Prostate gland (tissue), 2 donors: Measurements from ENCODE around the gene ANKRD16.
A peak's percentile ranks its signal among the peaks of the same experiment; 100 is the strongest.

ENCODE experiments used
- POLR2AphosphoS5 ChIP-seq: sonication (generic); formaldehyde crosslinking; IDR thresholded peaks from one replicate; pipeline ENCODE4 v1.6.1; 2017; ENCODE audit warnings: antibody characterized with exemption
- TF ChIP-seq, protein P1 (sequence below), 4 experiments: fragments of 200-600 bp in 2 of 4; fragments of 450-650 bp in 2 of 4; sonication (generic) in 2 of 4; IDR thresholded peaks; 1 replicate in 3 of 4; 2 replicates in 1 of 4; pipeline ENCODE4 v1.5.1; 2016 to 2019; ENCODE audit warnings: antibody characterized with exemption in 4 of 4, mild to moderate bottlenecking in 2 of 4, moderate library complexity in 2 of 4

DNA sequence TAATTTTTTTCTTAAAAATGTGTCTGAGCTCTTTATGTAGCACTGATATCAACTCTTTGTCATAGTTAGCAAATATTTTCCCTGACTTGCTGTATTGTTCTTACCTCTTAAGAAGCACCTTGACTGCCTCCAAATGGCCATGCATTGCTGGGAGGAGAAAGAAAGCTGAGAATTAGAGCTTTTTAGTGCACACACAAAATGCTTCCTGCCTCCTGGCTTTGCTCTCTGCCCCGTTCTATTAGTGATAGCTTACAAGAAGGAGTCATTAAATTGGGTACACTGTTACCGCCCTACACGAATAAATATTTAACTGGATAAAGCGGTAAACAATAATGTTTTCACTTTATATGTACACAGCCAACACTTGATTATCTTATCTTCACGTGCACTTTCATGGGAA, 4.1 kb downstream of the ANKRD16 start:
- TF ChIP-seq, protein P1, sequence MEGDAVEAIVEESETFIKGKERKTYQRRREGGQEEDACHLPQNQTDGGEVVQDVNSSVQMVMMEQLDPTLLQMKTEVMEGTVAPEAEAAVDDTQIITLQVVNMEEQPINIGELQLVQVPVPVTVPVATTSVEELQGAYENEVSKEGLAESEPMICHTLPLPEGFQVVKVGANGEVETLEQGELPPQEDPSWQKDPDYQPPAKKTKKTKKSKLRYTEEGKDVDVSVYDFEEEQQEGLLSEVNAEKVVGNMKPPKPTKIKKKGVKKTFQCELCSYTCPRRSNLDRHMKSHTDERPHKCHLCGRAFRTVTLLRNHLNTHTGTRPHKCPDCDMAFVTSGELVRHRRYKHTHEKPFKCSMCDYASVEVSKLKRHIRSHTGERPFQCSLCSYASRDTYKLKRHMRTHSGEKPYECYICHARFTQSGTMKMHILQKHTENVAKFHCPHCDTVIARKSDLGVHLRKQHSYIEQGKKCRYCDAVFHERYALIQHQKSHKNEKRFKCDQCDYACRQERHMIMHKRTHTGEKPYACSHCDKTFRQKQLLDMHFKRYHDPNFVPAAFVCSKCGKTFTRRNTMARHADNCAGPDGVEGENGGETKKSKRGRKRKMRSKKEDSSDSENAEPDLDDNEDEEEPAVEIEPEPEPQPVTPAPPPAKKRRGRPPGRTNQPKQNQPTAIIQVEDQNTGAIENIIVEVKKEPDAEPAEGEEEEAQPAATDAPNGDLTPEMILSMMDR (IDR thresholded peaks at IDR 0.05): no peak
- TF ChIP-seq POLR2AphosphoS5: peak; percentile 32
